Lower lobe of right lung (tissue), 2 donors: ENCODE data around the gene XRCC3. TPM values are rescaled to one million over a fixed set of nuclear protein-coding genes. Genes with fewer than 3 reads are reported as not detected.
A peak's percentile ranks its signal among the peaks of the same experiment; 100 is the strongest.

Source experiments
- ATAC-seq, 2 donors: fragments of 200-7000 bp; cut with Tn5 transposase; one replicate each; pipeline ENCODE4 v1.9.1; 2020 to 2022; ENCODE audit warnings: mild to moderate bottlenecking in 2 of 2, moderate library complexity in 2 of 2
- DNase-seq: peaks from one replicate; pipeline ENCODE4 v3.0.0-alpha.2; 2020
- H3K27ac ChIP-seq: fragments of 200-600 bp; one replicate; pipeline ENCODE4 v1.8.0; 2022
- H3K27me3 ChIP-seq: fragments of 200-600 bp; one replicate; pipeline ENCODE4 v1.8.0; 2022; ENCODE audit warnings: low read depth
- H3K36me3 ChIP-seq: fragments of 200-600 bp; one replicate; pipeline ENCODE4 v1.8.0; 2022; ENCODE audit warnings: mild to moderate bottlenecking
- H3K4me1 ChIP-seq: fragments of 200-600 bp; one replicate; pipeline ENCODE4 v1.8.0; 2022
- H3K4me3 ChIP-seq: fragments of 200-600 bp; one replicate; pipeline ENCODE4 v1.8.0; 2022; ENCODE audit warnings: mild to moderate bottlenecking
- H3K9me3 ChIP-seq: fragments of 200-600 bp; one replicate; pipeline ENCODE4 v1.8.0; 2022
- intact Hi-C: fragments of 100-400 bp; cut with DNase I; formaldehyde crosslinking; loops from one replicate; pipeline ENCODE4 v1.11.0; 2022
- total RNA-seq: library from RNA; stranded (reverse); fragmentation: NEBNext Ultra II Directional; extraction: Animal tissue kit (Norgen Biotek cat#: 25700); gene quantifications from one replicate; pipeline ENCODE4 v1.2.1, GENCODE V29; 2021
- TF ChIP-seq, protein P1 (sequence below): fragments of 200-600 bp; IDR thresholded peaks from one replicate; pipeline ENCODE4 v1.8.0; 2022; ENCODE audit warnings: antibody characterized with exemption, mild to moderate bottlenecking
- donor health status: DM: no; HTN: yes; CAD: no; lungs with severe emphysema.

XRCC3 gene
- total RNA-seq, 1 donor from 2014 or later, result 5.0 TPM

GRCh38 chr14:103688906-103689902, 26.0 kb downstream of the XRCC3 start:
- DNase-seq (peak; percentile 78), ATAC-seq (peak; percentile 81 to 82)
- Histone ChIP-seq H3K36me3 (peaks cover 94% of the 10 kb centered on the region), H3K9me3 (no peaks in the 10 kb centered on the region), H3K27ac (peak overlapping the region; percentile 41), H3K27me3 (no peaks in the 10 kb centered on the region), H3K4me1 (peaks cover 17% of the 10 kb centered on the region), H3K4me3 (no peak overlapping the region)
- intact Hi-C loops, result no loop called here
- TF ChIP-seq, protein P1, sequence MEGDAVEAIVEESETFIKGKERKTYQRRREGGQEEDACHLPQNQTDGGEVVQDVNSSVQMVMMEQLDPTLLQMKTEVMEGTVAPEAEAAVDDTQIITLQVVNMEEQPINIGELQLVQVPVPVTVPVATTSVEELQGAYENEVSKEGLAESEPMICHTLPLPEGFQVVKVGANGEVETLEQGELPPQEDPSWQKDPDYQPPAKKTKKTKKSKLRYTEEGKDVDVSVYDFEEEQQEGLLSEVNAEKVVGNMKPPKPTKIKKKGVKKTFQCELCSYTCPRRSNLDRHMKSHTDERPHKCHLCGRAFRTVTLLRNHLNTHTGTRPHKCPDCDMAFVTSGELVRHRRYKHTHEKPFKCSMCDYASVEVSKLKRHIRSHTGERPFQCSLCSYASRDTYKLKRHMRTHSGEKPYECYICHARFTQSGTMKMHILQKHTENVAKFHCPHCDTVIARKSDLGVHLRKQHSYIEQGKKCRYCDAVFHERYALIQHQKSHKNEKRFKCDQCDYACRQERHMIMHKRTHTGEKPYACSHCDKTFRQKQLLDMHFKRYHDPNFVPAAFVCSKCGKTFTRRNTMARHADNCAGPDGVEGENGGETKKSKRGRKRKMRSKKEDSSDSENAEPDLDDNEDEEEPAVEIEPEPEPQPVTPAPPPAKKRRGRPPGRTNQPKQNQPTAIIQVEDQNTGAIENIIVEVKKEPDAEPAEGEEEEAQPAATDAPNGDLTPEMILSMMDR, result no peak

DNA sequence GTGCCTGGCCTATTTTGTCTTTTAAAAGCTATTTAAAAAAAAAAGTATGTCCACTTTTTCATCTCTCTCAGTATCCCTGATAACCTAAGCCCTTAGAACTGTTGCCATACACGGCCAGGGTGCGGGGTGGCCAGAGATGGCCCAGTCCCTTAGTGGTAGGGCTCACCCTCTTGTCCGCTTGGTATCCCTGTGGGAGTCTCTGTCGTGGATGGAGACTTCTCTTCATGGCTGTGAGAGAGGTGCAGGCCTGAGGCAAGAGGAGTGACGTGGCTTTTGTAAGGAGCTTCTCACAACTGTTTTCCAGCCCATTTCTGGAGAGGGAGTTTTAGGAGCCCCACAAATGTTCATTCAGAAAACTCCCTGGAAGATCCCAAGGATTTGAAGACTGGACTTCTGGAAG, 26.8 kb downstream of the XRCC3 start:
- no peaks in the 10 kb centered on the region for H3K27me3 ChIP-seq
- H3K9me3 ChIP-seq, result no peaks in the 10 kb centered on the region
- H3K4me3 ChIP-seq, result no peak overlapping the region
- DNase-seq, result no peak
- intact Hi-C loops, result no loop called here
- peaks cover 15% of the 10 kb centered on the region for H3K4me1 ChIP-seq
- no peak overlapping the region for H3K27ac ChIP-seq
- H3K36me3 ChIP-seq, result peaks cover 94% of the 10 kb centered on the region
- TF ChIP-seq, protein P1, result no peak
- no peak for ATAC-seq

GRCh38 chr14:103687712-103688111, 27.5 kb downstream of the XRCC3 start:
- ATAC-seq, result no peak

GRCh38 chr14:103686831-103687485, 28.3 kb downstream of the XRCC3 start:
- no peak for DNase-seq
- TF ChIP-seq, protein P1, result no peak
- H3K27ac ChIP-seq, result no peak overlapping the region
- peaks cover 10% of the 10 kb centered on the region for H3K4me1 ChIP-seq
- intact Hi-C loops, result no loop called here
- H3K27me3 ChIP-seq, result no peaks in the 10 kb centered on the region
- peaks cover 94% of the 10 kb centered on the region for H3K36me3 ChIP-seq
- no peaks in the 10 kb centered on the region for H3K9me3 ChIP-seq
- no peak for ATAC-seq
- H3K4me3 ChIP-seq, result no peak overlapping the region

More at GRCh38 chr14:103687712-103688111, 27.5 kb downstream of the XRCC3 start:
- no peaks in the 10 kb centered on the region for H3K27me3 ChIP-seq
- H3K27ac ChIP-seq, result no peak overlapping the region
- H3K36me3 ChIP-seq, result peaks cover 94% of the 10 kb centered on the region
- DNase-seq, result no peak
- TF ChIP-seq, protein P1, result no peak
- H3K4me3 ChIP-seq, result no peak overlapping the region
- H3K9me3 ChIP-seq, result no peaks in the 10 kb centered on the region
- intact Hi-C loops, result no loop called here
- H3K4me1 ChIP-seq, result peaks cover 10% of the 10 kb centered on the region

GRCh38 chr14:103685276-103686211, 29.7 kb downstream of the XRCC3 start:
- intact Hi-C loops, result no loop called here
- Histone ChIP-seq H3K9me3 (no peaks in the 10 kb centered on the region), H3K4me1 (peaks cover 10% of the 10 kb centered on the region), H3K27me3 (no peaks in the 10 kb centered on the region), H3K27ac (no peak overlapping the region), H3K36me3 (peaks cover 98% of the 10 kb centered on the region), H3K4me3 (no peak overlapping the region)
- DNase-seq, result no peak
- TF ChIP-seq, protein P1, result no peak
- no peak for ATAC-seq
